Naive B cell (primary cell): ENCODE data around the gene RSAD2. TPM values are rescaled to one million over a fixed set of nuclear protein-coding genes. Genes with fewer than 3 reads are reported as not detected.

Experiments
- polyA plus RNA-seq, 6 donors: library from polyadenylated mRNA; unstranded; fragments of 300-500 nt; fragmentation: Illumina TruSeq; gene quantifications; one replicate each; pipeline ENCODE4 v1.2.3, GENCODE V29; 2021; ENCODE audit warnings: low read depth in 6 of 6

Gene RSAD2
- polyA plus RNA-seq, 6 donors from 2014 or later, result 2.0 to 8.5 (median 2.4) TPM; not detected in 1

Other genes starting within 250 kb of the RSAD2 start
- gene CMPK2, start 11.9 kb upstream of the RSAD2 start, polyA plus RNA-seq, result 1 to 10 TPM in 5 of 6 donors, not detected in 1; 1.1 to 7.2 (median 1.9) TPM
- under 1 TPM in 5 of 6 donors, not detected in 1; 0.04 to 0.92 (median 0.16) TPM for gene RNF144A, start 39.6 kb downstream of the RSAD2 start, polyA plus RNA-seq